HFFc6 (cell line): Measurements from ENCODE around the gene PAPSS2. TPM values are rescaled to one million over a fixed set of nuclear protein-coding genes. Genes with fewer than 3 reads are reported as not detected.

Source experiments
- DNase-seq: peaks from one replicate; pipeline ENCODE4 v3.0.0-alpha.2; 2018
- H3K27ac Mint-ChIP-seq: 2 replicates; pipeline ENCODE4 v1.8.0; 2020; ENCODE audit warnings: mild to moderate bottlenecking, mixed read lengths
- H3K27me3 Mint-ChIP-seq: 2 replicates; pipeline ENCODE4 v1.8.0; 2021; ENCODE audit warnings: mild to moderate bottlenecking, moderate library complexity, mixed read lengths; ENCODE audit not compliant: insufficient read depth
- H3K36me3 Mint-ChIP-seq: 2 replicates; pipeline ENCODE4 v1.8.0; 2021; ENCODE audit warnings: low read depth, mixed read lengths
- H3K4me1 Mint-ChIP-seq: 2 replicates; pipeline ENCODE4 v1.8.0; 2020; ENCODE audit warnings: low read depth, mixed read lengths
- H3K4me3 Mint-ChIP-seq: 2 replicates; pipeline ENCODE4 v1.8.0; 2020; ENCODE audit warnings: mild to moderate bottlenecking, moderate library complexity, mixed read lengths
- H3K9me3 Mint-ChIP-seq: 2 replicates; pipeline ENCODE4 v1.8.0; 2020; ENCODE audit warnings: mild to moderate bottlenecking, mixed read lengths
- CTCF ChIP-seq: fragments of 200-600 bp; sonication (generic); IDR thresholded peaks from 2 replicates; pipeline ENCODE4 v1.5.0; 2021; ENCODE audit warnings: antibody characterized with exemption, mild to moderate bottlenecking
- total RNA-seq, 6 experiments: library from RNA; stranded (reverse); fragmentation: NEBNext Ultra II Directional; extraction: Animal tissue kit (Norgen Biotek cat#: 25700); gene quantifications; 2 replicates in 1 of 6; 3 replicates in 5 of 6; pipeline ENCODE4 v1.2.3, GENCODE V29; 2021

The PAPSS2 gene
- total RNA-seq, 6 experiments from 2014 or later = 388 to 630 (median 429) TPM

- no peak for TF ChIP-seq CTCF
- H3K27me3 Mint-ChIP-seq = peaks cover 6% of the 10 kb centered on the region
- no peaks in the 10 kb centered on the region for H3K9me3 Mint-ChIP-seq
- peaks cover 35% of the 10 kb centered on the region for H3K36me3 Mint-ChIP-seq
- no peak overlapping the region for H3K4me3 Mint-ChIP-seq
- H3K4me1 Mint-ChIP-seq = peaks cover 83% of the 10 kb centered on the region
- DNase-seq = no peak
- H3K27ac Mint-ChIP-seq = peak overlapping the region; percentile 34; the same call in 1 of the 2 replicates
These were observed 44.1 kb downstream of the PAPSS2 start for GRCh38 chr10:87703771-87704170.

- peaks cover 37% of the 10 kb centered on the region for H3K36me3 Mint-ChIP-seq
- peak overlapping the region; percentile 37 for H3K4me3 Mint-ChIP-seq
- no peaks in the 10 kb centered on the region for H3K9me3 Mint-ChIP-seq
- H3K27me3 Mint-ChIP-seq = peaks cover 5% of the 10 kb centered on the region
- no peak for TF ChIP-seq CTCF
- peaks cover 75% of the 10 kb centered on the region for H3K4me1 Mint-ChIP-seq
- DNase-seq = peak; percentile 77
- H3K27ac Mint-ChIP-seq = peak overlapping the region; percentile 76
These were observed 45.7 kb downstream of the PAPSS2 start for GRCh38 chr10:87705339-87705738.

- DNase-seq = peak; percentile 25
- Mint-ChIP-seq H3K27me3 (peaks cover 4% of the 10 kb centered on the region; the same call in 1 of the 2 replicates), H3K4me3 (no peak overlapping the region), H3K9me3 (no peaks in the 10 kb centered on the region), H3K4me1 (peaks cover 63% of the 10 kb centered on the region), H3K27ac (peak overlapping the region; percentile 63), H3K36me3 (peaks cover 36% of the 10 kb centered on the region)
- TF ChIP-seq CTCF = no peak
These were observed 47.1 kb downstream of the PAPSS2 start for GRCh38 chr10:87706731-87707130.

GRCh38 chr10:87707254-87707653 is 47.6 kb downstream of the PAPSS2 start:
- Mint-ChIP-seq H3K27me3 (peaks cover 4% of the 10 kb centered on the region; the same call in 1 of the 2 replicates), H3K9me3 (no peaks in the 10 kb centered on the region), H3K4me3 (no peak overlapping the region), H3K36me3 (peaks cover 37% of the 10 kb centered on the region), H3K27ac (peak overlapping the region; percentile 63), H3K4me1 (peaks cover 58% of the 10 kb centered on the region)
- TF ChIP-seq CTCF = no peak
- no peak for DNase-seq

- Mint-ChIP-seq H3K4me1 (peaks cover 9% of the 10 kb centered on the region), H3K4me3 (no peak overlapping the region), H3K9me3 (no peaks in the 10 kb centered on the region), H3K27ac (peak overlapping the region; percentile 19; the same call in 1 of the 2 replicates), H3K27me3 (no peaks in the 10 kb centered on the region), H3K36me3 (peaks cover 59% of the 10 kb centered on the region)
- no peak for DNase-seq
- TF ChIP-seq CTCF = no peak
These were observed 53.4 kb downstream of the PAPSS2 start for GRCh38 chr10:87712913-87713616.
